GM18508 (cell line): Measurements from ENCODE around the gene PSAT1.
"Not testable (repeated sequence)": the region's sequence is repeated elsewhere in the genome, so short reads cannot be mapped to it uniquely, and the experiment has no call there.

Experiments
- ATAC-seq: cut with Tn5 transposase; IDR thresholded peaks from one replicate; pipeline ENCODE4 v1.9.1; 2021; ENCODE audit warnings: moderate number of reproducible peaks; ENCODE audit not compliant: insufficient read depth, unreplicated experiment

The PSAT1 gene

GRCh38 chr9:78296893-78297671 lies at the start of gene PSAT1:
PSAT1 (plus strand) TSS chr9:78297125; CDS start chr9:78297211, 86 bp downstream.
- peak; percentile 95 for ATAC-seq

GRCh38 chr9:78248635-78249034 lies 48.3 kb upstream of the PSAT1 start:
- no peak for ATAC-seq

GRCh38 chr9:78249542-78249941 lies 47.4 kb upstream of the PSAT1 start:
- no peak for ATAC-seq

GRCh38 chr9:78252616-78253015 lies 44.3 kb upstream of the PSAT1 start:
- ATAC-seq, result no peak

- no peak for ATAC-seq
Observed at GRCh38 chr9:78253285-78253684, 43.6 kb upstream of the PSAT1 start.

- ATAC-seq, result no peak
Observed at GRCh38 chr9:78261403-78262001, 35.4 kb upstream of the PSAT1 start.

- no peak for ATAC-seq
Observed at GRCh38 chr9:78262655-78263054, 34.3 kb upstream of the PSAT1 start.

GRCh38 chr9:78267889-78268288 lies 29.0 kb upstream of the PSAT1 start:
- ATAC-seq, result no peak

GRCh38 chr9:78269784-78270183 lies 27.1 kb upstream of the PSAT1 start:
- ATAC-seq, result no peak

- ATAC-seq, result no peak
Observed at GRCh38 chr9:78272307-78272706, 24.6 kb upstream of the PSAT1 start.

GRCh38 chr9:78273761-78274160 lies 23.2 kb upstream of the PSAT1 start:
- ATAC-seq, result no peak

GRCh38 chr9:78278177-78278777 lies 18.6 kb upstream of the PSAT1 start:
- ATAC-seq, result no peak

GRCh38 chr9:78278801-78279200 lies 18.1 kb upstream of the PSAT1 start:
- no peak for ATAC-seq

- ATAC-seq, result no peak
Observed at GRCh38 chr9:78280982-78281668, 15.8 kb upstream of the PSAT1 start.

- not testable (repeated sequence) for ATAC-seq
Observed at GRCh38 chr9:78284181-78284580, 12.7 kb upstream of the PSAT1 start.

- ATAC-seq, result no peak
Observed at GRCh38 chr9:78286125-78286524, 10.8 kb upstream of the PSAT1 start.

- ATAC-seq, result no peak
Observed at GRCh38 chr9:78286946-78287388, 10.0 kb upstream of the PSAT1 start.

GRCh38 chr9:78288214-78288892 lies 8.6 kb upstream of the PSAT1 start:
- ATAC-seq, result no peak

GRCh38 chr9:78289474-78289873 lies 7.5 kb upstream of the PSAT1 start:
- no peak for ATAC-seq

GRCh38 chr9:78291240-78291925 lies 5.5 kb upstream of the PSAT1 start:
- ATAC-seq, result no peak
